WI38 (cell line): ENCODE data around the gene CDIPT.

ENCODE experiments used
- H3K4me3 ChIP-seq: 2 replicates; pipeline ENCODE4 v1.5.1; 2011; ENCODE audit warnings: low read depth, mild to moderate bottlenecking, control low read depth, low read length
- CTCF ChIP-seq: IDR thresholded peaks from 2 replicates; pipeline ENCODE4 v1.5.1; 2012; ENCODE audit warnings: low read depth, mild to moderate bottlenecking, control low read depth, low read length

Gene CDIPT

GRCh38 chr16:29857133-29857760, 5.8 kb downstream of the CDIPT start:
- no peak overlapping the region for H3K4me3 ChIP-seq
- no peak for TF ChIP-seq CTCF

GRCh38 chr16:29854520-29855100, 8.4 kb downstream of the CDIPT start:
- TF ChIP-seq CTCF, result no peak
- no peak overlapping the region for H3K4me3 ChIP-seq

- TF ChIP-seq CTCF, result no peak
- no peak overlapping the region for H3K4me3 ChIP-seq
Measured at GRCh38 chr16:29852654-29853053, 10.4 kb downstream of the CDIPT start.

- no peak for TF ChIP-seq CTCF
- no peak overlapping the region for H3K4me3 ChIP-seq
Measured at GRCh38 chr16:29850998-29851397, 12.0 kb downstream of the CDIPT start.

- H3K4me3 ChIP-seq, result no peak overlapping the region
- no peak for TF ChIP-seq CTCF
Measured at GRCh38 chr16:29849505-29849904, 13.5 kb downstream of the CDIPT start.

GRCh38 chr16:29848420-29849297, 14.4 kb downstream of the CDIPT start:
- H3K4me3 ChIP-seq, result no peak overlapping the region
- TF ChIP-seq CTCF, result peak; percentile 93

GRCh38 chr16:29845656-29846055, 17.4 kb downstream of the CDIPT start:
- H3K4me3 ChIP-seq, result no peak overlapping the region

More at GRCh38 chr16:29845656-29846055, 17.4 kb downstream of the CDIPT start:
- TF ChIP-seq CTCF, result no peak
